ENCODE data around the gene TRIM6. TPM values are rescaled to one million over a fixed set of nuclear protein-coding genes. Genes with fewer than 3 reads are reported as not detected.

TRIM6 gene
- total and polyA plus RNA-seq, 10 donors = 0.72 to 6.1 (median 2.8) TPM

DNA sequence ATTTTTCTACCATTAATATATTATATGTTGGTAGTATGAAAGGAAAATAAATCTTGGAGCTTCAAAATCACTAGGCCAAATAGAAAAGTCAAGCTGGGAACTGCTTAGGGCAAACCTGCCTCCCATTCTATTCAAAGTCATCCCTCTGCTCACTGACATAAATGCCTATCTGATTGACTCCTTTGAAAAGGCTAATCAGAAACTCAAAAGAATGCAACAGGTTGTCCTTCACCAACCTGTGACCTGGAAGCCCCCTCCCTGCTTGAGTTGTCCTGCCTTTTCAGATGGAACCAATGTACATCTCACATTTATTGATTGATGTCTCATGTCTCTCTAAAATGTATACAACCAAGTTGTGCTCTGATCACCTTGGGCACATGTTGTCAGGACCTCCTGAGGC is 25.1 kb downstream of the TRIM6 start:
- H3K4me1 ChIP-seq = peaks cover 4 to 30% (median 24%) of the 10 kb centered on the region in 6 donors
- intact Hi-C loops (cut with DNase I; ENCODE audit: low total_unique reads) = loop anchor here (10.0 kb wide), 1 partner anchor 73 kb away; no protein-coding TSS in a partner anchor
- no peak for DNase-seq
- no peak overlapping the region for H3K4me3 ChIP-seq
- H3K27ac ChIP-seq = peak overlapping the region in 1 of 8 donors; percentile 8
- H3K36me3 ChIP-seq = no peaks in the 10 kb centered on the region
- TF ChIP-seq POLR2A (IDR thresholded peaks at IDR 0.05) (no peak), POLR2AphosphoS5 (IDR thresholded peaks at IDR 0.05) (no peak)
- TF ChIP-seq, protein P1, sequence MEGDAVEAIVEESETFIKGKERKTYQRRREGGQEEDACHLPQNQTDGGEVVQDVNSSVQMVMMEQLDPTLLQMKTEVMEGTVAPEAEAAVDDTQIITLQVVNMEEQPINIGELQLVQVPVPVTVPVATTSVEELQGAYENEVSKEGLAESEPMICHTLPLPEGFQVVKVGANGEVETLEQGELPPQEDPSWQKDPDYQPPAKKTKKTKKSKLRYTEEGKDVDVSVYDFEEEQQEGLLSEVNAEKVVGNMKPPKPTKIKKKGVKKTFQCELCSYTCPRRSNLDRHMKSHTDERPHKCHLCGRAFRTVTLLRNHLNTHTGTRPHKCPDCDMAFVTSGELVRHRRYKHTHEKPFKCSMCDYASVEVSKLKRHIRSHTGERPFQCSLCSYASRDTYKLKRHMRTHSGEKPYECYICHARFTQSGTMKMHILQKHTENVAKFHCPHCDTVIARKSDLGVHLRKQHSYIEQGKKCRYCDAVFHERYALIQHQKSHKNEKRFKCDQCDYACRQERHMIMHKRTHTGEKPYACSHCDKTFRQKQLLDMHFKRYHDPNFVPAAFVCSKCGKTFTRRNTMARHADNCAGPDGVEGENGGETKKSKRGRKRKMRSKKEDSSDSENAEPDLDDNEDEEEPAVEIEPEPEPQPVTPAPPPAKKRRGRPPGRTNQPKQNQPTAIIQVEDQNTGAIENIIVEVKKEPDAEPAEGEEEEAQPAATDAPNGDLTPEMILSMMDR (IDR thresholded peaks at IDR 0.05 in 8 of 11, conservative IDR thresholded peaks at IDR 0.05 in 3 of 11) = no peak
- no peaks in the 10 kb centered on the region for H3K27me3 ChIP-seq (replicated peaks in 1 of 7)
- no peaks in the 10 kb centered on the region for H3K9me3 ChIP-seq

DNA sequence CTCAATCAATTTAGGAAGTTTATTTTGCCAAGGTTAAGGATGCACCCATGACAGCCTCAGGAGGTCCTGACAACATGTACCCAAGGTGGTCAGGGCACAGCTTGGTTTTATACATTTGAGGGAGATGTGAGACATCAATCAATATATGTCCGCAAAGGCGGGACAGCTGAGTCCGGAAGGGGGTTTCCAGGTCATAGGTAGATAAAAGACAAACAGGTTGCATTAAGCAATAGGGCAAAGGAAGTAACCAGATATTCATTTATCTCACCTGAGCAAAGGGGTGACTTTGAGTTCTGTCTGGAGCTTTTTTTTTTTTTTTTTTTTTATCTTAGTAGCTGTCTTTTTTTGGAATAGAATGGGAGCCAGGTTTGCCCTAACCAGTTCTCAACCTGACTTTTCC is 26.4 kb downstream of the TRIM6 start:
- Histone ChIP-seq H3K9me3 (no peaks in the 10 kb centered on the region), H3K27me3 (replicated peaks in 1 of 7) (no peaks in the 10 kb centered on the region), H3K36me3 (no peaks in the 10 kb centered on the region), H3K4me1 (peaks cover 4 to 41% (median 29%) of the 10 kb centered on the region in 6 donors), H3K27ac (no peak overlapping the region), H3K4me3 (no peak overlapping the region)
- DNase-seq = no peak
- WGBS, 5 donors = 95 to 98% (median 97%) methylated on average over 3 of the region's 3 CpGs
- intact Hi-C loops (cut with DNase I; ENCODE audit: low total_unique reads) = loop anchor here (10.0 kb wide), 1 partner anchor 72 kb away; no protein-coding TSS in a partner anchor
- TF ChIP-seq, protein P1 (IDR thresholded peaks at IDR 0.05 in 8 of 11, conservative IDR thresholded peaks at IDR 0.05 in 3 of 11) = no peak
- TF ChIP-seq POLR2AphosphoS5 (IDR thresholded peaks at IDR 0.05) (no peak), POLR2A (IDR thresholded peaks at IDR 0.05) (no peak)

DNA sequence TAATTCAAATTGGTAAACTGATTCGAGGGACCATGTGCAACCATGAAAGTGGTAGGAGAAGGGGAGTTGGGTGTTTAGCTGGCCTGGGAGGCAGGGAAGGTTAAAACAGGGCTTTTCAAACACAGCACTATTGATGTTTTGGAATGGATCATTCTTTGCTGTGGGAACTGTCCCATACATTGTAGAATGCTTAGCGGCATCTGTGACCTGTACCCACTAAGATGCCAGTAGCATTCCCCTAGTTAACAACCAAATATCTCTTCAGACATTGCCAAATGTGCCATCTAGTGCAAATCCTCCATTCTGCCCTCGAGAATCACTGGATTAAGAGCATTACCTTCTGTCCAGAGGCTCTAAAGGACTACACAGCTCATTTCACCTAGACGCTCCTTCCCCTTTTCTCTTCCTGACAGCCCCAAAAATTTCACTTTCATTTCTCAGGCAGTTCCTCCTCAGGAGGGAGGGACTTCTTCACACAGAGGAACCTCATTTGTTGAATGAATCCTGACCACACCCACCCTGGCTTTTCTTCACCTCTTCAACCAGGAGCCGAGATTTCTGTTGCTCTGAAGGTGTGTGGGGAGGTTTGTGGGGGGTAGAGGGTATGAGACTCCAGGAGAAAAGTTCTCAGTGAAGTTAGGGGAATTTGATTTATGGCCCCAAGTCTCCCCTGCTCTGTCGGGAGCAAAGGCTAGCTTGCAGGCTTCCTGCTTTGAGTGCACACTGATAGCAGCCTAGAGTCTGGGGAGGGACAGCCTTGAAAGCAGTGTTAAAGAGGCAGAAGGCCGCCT is 28.2 kb downstream of the TRIM6 start, which contains the start of gene TRIM34:
TSS of gene TRIM34 (plus strand) at position 513 of the 791 bp plus-strand sequence. CDS start 7,331 bp downstream, outside the sequence.
- Histone ChIP-seq H3K4me1 (peaks cover 4 to 45% (median 29%) of the 10 kb centered on the region in 6 donors), H3K4me3 (peak within 1 kb of the TSS; percentile 34 to 74 (median 56)), H3K9me3 (no peaks in the 10 kb centered on the region), H3K27me3 (replicated peaks in 1 of 7) (no peaks in the 10 kb centered on the region), H3K36me3 (no peaks in the 10 kb centered on the region), H3K27ac (peak within 1 kb of the TSS; percentile 63 to 93 (median 86))
- TF ChIP-seq POLR2A (IDR thresholded peaks at IDR 0.05) (peak in 1 of 3 donors; percentile 29), POLR2AphosphoS5 (IDR thresholded peaks at IDR 0.05) (peak in 2 of 3 donors; percentile 39 to 73)
- TF ChIP-seq, protein P1 (IDR thresholded peaks at IDR 0.05 in 8 of 11, conservative IDR thresholded peaks at IDR 0.05 in 3 of 11) = no peak
- intact Hi-C loops (cut with DNase I; ENCODE audit: low total_unique reads) = loop anchor here (10.0 kb wide), 1 partner anchor 70 kb away; no protein-coding TSS in a partner anchor
- DNase-seq = peak; percentile 82
- 10 to 17% (median 14%) methylated on average over 7 of the region's 7 CpGs for WGBS, 5 donors

DNA sequence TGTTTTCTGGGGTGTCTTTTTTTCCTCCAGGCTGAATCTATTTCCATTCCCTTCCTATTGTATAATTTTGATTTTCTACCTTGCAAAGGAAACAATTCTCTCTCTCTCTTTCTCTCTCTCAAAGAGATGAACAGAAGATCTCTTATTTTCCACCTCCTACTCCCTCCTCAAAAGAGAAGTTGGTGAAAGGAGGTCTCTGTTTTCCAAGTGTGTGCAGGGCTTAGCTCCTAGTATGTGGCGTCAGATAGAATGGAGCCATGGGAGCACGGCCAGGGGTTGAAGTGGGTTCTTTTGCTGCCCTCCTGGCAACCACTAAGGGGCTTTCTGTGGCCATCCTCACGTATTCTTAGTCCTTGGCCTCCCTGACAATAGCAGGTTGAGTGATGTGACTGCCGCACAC is 28.8 kb downstream of the TRIM6 start:
- Histone ChIP-seq H3K4me1 (peaks cover 4 to 48% (median 29%) of the 10 kb centered on the region in 6 donors), H3K36me3 (no peaks in the 10 kb centered on the region), H3K9me3 (no peaks in the 10 kb centered on the region), H3K4me3 (peak overlapping the region; percentile 34 to 74 (median 56)), H3K27ac (peak overlapping the region; percentile 63 to 93 (median 86)), H3K27me3 (replicated peaks in 1 of 7) (no peaks in the 10 kb centered on the region)
- intact Hi-C loops (cut with DNase I; ENCODE audit: low total_unique reads) = loop anchor here (10.0 kb wide), 1 partner anchor 70 kb away; no protein-coding TSS in a partner anchor
- TF ChIP-seq POLR2AphosphoS5 (IDR thresholded peaks at IDR 0.05) (no peak), POLR2A (IDR thresholded peaks at IDR 0.05) (no peak)
- TF ChIP-seq, protein P1 (IDR thresholded peaks at IDR 0.05 in 8 of 11, conservative IDR thresholded peaks at IDR 0.05 in 3 of 11) = no peak
- WGBS, 5 donors = 9 to 38% (median 29%) methylated on average over 4 of the region's 4 CpGs
- no peak for DNase-seq
